ENCODE measurements around the gene DDA1.
"Not testable (repeated sequence)": the region's sequence is repeated elsewhere in the genome, so short reads cannot be mapped to it uniquely, and the experiment has no call there.

DDA1 gene

GRCh38 chr19:17289489-17289888 is 19.9 kb upstream of the DDA1 start:
- DNase-seq (ENCODE audit: low spot score) = peak; percentile 67

- peak; percentile 86 for DNase-seq (ENCODE audit: low spot score)
These were observed 16.9 kb upstream of the DDA1 start for GRCh38 chr19:17292301-17293074.

- DNase-seq (ENCODE audit: low spot score) = no peak
These were observed 15.8 kb upstream of the DDA1 start for GRCh38 chr19:17293605-17294004.

- peak; percentile 60 for DNase-seq (ENCODE audit: low spot score)
These were observed 15.1 kb upstream of the DDA1 start for GRCh38 chr19:17294051-17294891.

GRCh38 chr19:17295551-17295950 is 13.8 kb upstream of the DDA1 start:
- not testable (repeated sequence) for DNase-seq (ENCODE audit: low spot score)

GRCh38 chr19:17296273-17296672 is 13.1 kb upstream of the DDA1 start:
- DNase-seq (ENCODE audit: low spot score) = peak; percentile 19

- no peak for DNase-seq (ENCODE audit: low spot score)
These were observed 12.4 kb upstream of the DDA1 start for GRCh38 chr19:17296976-17297375.

GRCh38 chr19:17300992-17301619 is 8.3 kb upstream of the DDA1 start:
- DNase-seq (ENCODE audit: low spot score) = no peak

GRCh38 chr19:17302391-17303166 is 6.8 kb upstream of the DDA1 start:
- no peak for DNase-seq (ENCODE audit: low spot score)

GRCh38 chr19:17303167-17303939 is 6.0 kb upstream of the DDA1 start, which contains the start of gene ABHD8:
TSS of gene ABHD8 (minus strand) at chr19:17303425. CDS start at chr19:17301616, 1,809 bp downstream.
- DNase-seq (ENCODE audit: low spot score) = peak; percentile 95

GRCh38 chr19:17303940-17304267 is 5.5 kb upstream of the DDA1 start:
- no peak for DNase-seq (ENCODE audit: low spot score)

- no peak for DNase-seq (ENCODE audit: low spot score)
These were observed 4.8 kb upstream of the DDA1 start for GRCh38 chr19:17304386-17305215.

GRCh38 chr19:17305216-17305516 is 4.2 kb upstream of the DDA1 start:
- no peak for DNase-seq (ENCODE audit: low spot score)

- DNase-seq (ENCODE audit: low spot score) = peak; percentile 99
These were observed 3.7 kb upstream of the DDA1 start, which contains the start of gene MRPL34 for GRCh38 chr19:17305517-17306284. TSS of gene MRPL34 (plus strand) at chr19:17305872. CDS start at chr19:17305893, 21 bp downstream.

GRCh38 chr19:17306285-17306714 is 3.1 kb upstream of the DDA1 start:
- DNase-seq (ENCODE audit: low spot score) = no peak

- no peak for DNase-seq (ENCODE audit: low spot score)
These were observed 1.4 kb upstream of the DDA1 start for GRCh38 chr19:17307876-17308377.

- DNase-seq (ENCODE audit: low spot score) = peak; percentile 15
These were observed 650 bp downstream of the DDA1 start for GRCh38 chr19:17309965-17310461.

- DNase-seq (ENCODE audit: low spot score) = no peak
These were observed 2.3 kb downstream of the DDA1 start for GRCh38 chr19:17311455-17312188.

Data from activated CD4-positive, alpha-beta T cell treated with anti-CD3 and anti-CD28 coated beads, Interleukin-2, Interleukin-4, amounts not matched to agents 100 ng/mL and 50 ng/mL, durations not matched to agents 16 hours and 8 hours (primary cell).